H4 (cell line): ENCODE results near the gene OPN1SW. TPM values are rescaled to one million over a fixed set of nuclear protein-coding genes. Genes with fewer than 3 reads are reported as not detected.

Experiments used
- DNase-seq: peaks from one replicate; pipeline ENCODE4 v3.0.0-alpha.2; 2015; ENCODE audit warnings: low spot score
- total RNA-seq: library from RNA; depleted of rRNA; stranded (reverse); fragments of >200 nt; shearing (Covaris generic); gene quantifications from 2 replicates; pipeline ENCODE4 v1.2.3, GENCODE V29; 2014

OPN1SW gene
- total RNA-seq, 1 experiment from 2014 or later, result not detected

DNA sequence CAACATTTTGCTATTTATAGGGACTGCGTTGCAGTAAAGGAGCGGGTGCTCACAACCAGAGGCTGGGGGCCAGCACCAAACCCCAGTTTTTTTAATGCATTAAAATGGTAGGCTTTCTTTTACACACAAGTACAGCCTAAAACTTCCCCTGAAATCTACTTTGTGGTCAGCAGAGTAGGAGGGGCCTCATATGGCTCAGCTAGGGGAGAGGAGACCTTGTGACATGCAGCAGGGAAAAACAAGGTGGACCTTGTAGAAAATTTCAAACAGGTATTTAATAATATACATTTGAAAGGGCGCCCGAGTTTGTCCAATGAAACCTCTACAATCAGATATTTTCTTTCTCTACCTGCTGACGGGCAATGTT lies 17.6 kb upstream of the OPN1SW start:
- DNase-seq, result no peak

DNA sequence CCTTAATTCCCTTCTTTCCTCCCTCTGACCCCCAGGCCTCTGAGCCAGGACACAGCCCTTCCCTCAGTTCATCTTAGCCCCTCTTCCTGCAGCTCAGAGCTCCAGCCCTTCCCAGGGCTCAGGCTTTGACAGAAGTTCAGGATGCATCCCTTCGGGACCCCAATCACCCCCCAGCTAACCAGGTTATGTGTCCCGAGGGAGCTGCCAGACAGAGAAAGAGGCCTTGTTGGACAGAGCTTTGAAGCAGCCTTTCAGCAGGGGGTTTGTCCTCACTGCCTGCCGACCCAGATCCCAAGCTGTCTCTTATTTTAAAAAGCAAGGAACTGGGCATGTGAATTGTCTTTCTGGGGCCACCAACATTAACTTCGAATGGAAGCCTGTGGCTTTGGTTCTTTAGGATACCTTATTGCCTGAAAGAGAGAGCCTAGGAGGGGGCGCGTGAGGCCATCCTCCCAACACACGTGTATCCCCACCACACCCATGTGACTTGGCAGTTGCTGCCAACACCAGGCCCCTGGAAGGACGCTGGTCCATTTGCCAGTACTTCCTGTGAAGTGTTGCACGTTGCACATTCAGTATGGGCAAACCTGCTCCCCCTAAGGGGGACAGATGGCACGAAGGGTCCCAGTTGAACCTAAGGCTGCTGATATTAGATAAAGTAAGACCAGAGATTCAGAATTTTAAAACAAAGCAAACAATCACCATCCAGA lies 17.0 kb upstream of the OPN1SW start:
- DNase-seq, result no peak

DNA sequence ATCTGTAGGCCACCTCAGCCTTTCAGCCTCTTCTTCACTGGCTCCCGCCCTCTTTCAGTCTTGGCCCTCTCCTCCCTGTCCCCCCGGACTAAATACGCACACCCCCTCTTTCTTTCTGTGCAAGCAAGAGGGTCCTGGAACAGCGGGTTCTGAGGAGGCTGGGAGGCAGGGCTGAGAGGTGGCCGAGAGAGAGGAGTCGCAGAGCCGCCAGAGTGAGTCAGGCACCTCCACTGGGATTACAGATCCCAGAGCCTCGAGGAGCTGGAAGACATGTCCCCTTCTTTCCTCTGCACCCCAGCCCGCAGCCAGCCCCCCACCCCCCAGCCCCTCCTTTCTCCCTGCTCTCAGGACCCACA lies 16.4 kb upstream of the OPN1SW start:
- DNase-seq, result no peak

DNA sequence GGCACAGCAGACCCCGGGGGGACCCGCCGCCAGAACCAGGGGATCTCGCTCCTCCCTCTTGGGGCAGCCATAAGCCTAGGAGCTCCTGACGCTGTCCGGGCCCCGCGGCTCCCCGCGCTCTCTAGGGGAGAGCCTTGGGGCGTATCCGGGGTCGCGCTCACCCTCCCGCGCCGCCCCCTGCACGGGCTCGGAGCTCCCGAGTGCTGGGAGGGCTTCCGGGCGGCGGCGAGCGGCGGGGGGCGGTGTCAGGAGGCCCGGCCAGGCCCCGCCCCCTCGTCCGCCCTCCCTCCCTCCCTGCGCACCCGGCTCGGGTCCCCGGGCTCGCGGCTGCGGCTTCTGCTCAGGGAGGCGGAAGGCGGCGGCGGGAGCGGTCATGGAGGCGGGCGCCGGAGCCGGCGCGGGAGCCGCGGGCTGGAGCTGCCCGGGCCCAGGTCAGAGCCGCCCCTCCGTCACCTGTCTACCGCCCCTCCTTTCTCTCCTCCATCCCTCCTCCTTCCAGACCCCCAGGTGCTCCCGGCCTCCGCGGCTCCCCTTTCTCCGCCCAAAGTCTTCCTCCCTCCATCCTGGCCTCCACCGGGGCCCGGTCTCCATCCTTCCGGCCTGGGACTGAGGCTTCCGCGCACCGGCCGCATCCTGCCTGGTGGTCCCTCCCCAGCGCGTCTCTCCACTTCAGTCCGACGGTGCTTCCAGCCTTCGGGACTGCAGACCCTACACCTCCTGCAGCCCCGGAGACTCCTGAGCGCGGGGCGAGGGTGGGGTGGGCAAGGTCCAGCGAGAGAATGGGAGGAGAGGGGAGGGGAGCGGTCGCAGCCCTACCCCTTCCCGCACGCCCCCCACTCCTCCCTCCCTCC lies 15.8 kb upstream of the OPN1SW start, which contains the start of gene CCDC136:
Gene CCDC136, plus strand, starts transcription at position 848 of the 851 bp plus-strand sequence. CDS start 444 bp downstream, outside the sequence.
- DNase-seq, result peak; percentile 42

DNA sequence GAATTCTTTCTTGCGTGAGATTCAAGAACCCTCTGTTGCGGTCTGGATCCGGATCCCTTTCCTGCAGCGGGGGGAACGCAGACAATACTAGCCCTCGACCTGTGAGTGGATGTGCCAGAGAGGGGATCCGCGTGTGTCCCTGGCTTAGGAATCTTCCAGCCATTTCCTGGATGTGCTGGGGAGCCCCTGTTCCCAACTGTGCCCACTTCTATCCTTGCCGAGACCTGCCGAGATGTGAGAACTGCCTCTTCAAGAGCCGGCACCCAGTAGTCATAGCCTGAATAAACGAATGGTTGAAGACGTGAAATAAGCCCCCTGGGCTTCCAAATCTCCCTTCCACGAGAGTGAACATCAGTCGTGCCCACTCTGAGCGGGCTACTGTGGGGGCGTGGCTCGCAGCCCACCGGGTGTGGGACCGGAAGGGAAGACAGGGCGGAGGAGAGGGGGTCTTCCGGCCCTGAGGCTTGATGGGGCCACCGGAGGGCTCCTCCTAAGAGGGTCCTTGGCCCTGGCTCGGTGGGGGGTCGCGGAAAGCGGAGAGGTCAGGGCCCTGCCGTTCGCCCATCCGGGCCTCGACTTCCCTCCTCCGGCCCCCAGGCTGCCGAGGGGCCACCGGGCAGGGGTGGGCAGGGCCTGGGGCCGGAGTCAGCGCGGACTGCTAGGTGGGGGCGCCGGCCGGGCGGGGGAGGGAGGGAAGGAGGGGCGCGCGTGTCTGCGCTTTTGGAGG lies 14.9 kb upstream of the OPN1SW start:
- no peak for DNase-seq

DNA sequence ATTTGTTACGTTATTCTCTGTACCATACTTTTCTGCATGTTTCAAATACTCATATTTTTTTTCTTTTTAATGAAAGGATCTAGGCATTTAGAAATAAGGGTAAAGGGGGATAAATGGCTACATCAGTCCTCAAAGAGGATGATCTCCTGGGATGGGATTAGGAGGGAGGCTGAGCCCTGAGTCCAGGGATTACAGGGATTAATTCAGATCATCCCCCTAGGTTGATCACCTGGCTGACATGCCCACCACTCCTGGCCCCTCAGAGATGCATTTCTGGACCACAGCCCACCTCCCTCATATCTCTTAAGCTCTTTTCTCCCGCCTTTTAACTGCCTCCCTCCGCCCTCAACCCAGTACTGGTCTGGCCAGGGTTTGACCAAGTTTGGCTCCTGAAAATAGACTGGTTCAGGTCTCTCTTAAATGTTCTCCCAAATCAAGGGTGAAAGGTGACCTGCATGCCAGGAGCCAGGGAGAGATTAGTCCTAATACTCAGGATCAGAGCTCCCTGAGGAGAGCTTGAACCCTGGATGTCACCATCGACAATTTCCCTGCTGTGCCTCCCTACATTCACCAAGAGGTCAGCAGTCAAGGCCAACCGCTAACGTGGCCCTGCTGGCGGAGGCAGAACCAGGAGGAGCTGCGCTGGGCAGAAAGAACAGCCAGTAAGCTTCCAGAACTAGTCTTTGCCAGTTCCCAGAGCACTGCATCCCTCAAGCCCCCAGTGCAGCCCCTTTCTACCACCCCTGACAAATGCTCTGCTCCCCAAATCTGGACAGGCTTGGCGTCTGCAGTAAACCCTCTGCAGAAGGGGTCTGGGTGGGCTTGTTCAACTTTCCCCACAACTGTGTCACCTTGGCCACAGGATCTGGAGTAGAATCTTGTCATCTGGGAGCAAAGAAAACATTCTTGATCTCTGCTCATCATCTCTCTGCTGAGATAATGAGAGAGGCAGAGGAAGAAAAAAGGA lies 13.1 kb upstream of the OPN1SW start:
- no peak for DNase-seq

DNA sequence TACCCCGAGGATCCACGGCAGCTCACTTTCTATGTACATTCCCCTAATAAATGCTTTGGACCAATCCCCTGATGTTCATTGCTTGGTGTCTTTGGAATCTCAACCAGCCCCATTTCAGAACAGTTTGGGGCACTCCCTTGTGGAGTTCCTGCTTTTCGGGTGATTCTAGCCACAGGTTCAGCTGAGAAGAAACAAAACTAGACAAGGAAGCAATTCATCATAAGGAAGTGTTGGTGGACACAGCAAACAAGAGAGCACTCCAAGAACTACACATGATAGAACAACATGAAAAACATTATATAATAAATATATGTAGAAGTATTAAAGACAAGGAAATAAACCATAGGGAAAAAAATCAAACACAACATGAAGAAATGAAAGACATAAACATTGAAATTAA lies 10.1 kb upstream of the OPN1SW start:
- DNase-seq, result no peak

DNA sequence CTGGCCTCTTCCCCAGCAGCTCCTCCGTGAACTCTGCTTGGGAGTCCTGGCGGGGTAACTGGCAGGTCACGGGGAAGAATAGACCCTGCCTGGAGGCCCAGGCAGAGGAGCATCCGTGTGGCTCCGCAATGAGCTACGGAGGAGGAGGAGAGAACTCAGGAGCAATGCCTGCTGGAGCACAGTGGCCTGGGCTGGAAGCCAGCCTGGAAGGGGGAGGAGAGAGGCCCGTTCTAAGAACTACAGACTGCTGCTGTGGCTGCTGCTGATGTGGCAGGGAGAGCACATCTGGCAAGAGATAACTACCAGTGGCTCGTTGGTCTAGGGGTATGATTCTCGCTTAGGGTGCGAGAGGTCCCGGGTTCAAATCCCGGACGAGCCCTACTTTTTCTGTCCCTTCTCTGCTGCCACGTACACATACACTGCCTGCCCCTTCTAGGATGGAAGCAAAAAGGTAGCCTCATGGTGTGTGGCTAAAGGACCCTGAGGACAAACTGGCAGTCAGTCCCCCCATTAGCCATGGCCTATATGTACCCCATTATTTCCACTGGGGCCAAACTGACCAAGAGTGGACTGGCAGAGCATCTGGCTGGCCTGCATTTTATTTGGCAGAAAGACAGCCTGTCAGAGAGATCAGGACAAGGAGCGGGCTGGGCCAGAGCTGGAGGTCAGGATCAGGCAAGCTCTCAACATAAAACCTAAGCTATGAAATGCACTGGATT lies 7.7 kb upstream of the OPN1SW start:
- peak; percentile 58 for DNase-seq

DNA sequence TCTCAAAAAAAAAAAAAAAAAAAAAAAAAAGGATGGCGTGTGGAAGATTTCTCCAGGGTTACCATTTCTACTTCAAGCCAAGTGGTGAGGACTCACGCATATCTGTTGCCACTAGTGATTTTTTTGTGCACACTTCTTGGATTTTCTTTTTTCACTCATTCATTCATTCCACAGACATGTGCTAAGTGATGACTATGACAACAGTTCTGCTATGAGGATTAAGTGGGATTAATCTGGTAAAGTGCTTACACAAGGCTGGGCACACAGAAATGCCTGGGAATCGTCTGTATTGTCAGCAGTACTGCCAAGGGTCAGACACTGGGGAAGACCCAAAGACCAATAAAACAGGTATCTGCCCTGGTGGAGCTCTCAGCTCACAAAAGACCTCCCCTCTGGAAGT lies 6.3 kb upstream of the OPN1SW start:
- DNase-seq, result no peak

DNA sequence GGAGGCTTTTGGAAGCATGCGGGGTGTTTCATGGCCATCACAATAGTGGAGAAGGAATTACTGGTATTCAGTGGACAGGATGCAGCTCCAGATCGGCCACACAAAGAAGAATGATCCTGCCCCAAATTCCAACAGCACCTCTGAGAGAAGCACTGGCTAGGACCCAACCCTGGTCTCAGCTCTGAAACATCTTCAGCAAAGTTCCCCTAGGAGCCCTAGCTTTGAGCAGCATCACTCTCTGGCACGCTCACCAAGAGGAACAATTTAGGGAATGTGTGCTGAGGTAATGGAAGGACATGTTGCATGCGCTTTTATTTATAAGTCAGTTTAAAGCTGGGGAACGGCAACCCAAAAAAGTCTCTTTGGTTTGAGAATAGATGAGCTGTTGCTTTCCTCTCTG lies 5.5 kb upstream of the OPN1SW start:
- DNase-seq, result no peak

DNA sequence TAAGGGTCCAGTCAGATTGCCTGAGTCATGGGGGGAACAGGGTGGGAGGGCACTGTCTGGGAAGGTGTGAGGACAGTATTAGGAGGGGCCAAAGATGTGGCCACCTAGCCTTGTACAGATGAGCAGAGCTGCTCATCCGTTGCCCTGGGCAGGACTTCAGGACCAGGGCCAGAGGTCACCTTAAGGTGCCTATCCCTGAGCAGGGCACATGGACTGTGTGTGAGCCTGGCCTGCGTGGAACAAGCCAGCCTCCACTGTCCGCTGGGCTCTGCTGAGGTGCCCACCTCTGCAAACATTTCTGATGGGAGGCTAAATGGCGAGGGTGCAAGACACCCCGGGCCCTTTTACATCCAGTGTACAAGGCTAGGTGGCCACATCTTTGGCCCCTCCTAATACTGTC lies 3.4 kb upstream of the OPN1SW start:
- DNase-seq, result no peak

DNA sequence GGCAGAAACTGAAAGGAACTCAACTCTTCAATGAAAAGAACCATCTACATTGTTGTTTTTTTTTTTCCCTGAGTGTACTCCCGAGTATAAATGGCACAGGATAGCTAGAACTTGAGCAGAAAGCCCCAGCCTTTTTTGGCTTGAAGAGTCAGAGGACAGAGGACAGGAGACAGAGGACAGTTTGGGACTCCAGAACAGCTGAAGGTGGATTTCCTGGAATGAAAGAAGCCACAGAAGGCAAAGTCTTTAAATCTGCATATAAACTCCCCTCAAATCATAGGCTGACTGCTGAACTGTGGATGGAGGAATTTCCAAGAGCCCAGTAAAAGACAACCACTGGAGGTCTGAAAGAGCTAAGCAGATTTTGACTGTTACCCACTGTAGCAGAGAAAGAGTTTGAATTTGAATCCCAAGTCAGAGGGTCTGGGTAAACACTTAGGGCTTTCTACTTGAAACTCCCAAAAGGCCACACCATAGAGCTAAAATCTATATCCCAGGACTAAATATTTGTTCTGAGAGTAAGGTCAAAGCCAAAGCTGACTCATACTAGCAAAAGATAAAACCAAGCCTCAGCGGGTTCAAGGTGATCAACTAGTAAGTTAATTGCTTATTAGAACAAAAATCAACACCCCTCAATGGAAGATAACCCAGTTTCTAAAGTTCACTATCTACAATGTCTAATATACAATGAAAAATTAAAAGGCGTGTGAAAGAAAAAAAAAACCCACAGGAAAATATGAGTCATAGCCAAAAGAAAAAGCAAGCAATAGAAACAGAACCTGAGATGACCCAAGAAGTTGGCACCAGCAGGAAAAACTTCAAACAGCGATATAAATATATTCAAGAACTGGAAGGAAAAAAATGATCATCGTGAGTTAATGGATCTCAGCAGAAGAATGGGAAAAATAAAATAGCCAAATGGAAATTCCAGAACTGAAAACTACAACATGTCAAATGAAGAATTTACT lies 1.8 kb upstream of the OPN1SW start:
- no peak for DNase-seq

DNA sequence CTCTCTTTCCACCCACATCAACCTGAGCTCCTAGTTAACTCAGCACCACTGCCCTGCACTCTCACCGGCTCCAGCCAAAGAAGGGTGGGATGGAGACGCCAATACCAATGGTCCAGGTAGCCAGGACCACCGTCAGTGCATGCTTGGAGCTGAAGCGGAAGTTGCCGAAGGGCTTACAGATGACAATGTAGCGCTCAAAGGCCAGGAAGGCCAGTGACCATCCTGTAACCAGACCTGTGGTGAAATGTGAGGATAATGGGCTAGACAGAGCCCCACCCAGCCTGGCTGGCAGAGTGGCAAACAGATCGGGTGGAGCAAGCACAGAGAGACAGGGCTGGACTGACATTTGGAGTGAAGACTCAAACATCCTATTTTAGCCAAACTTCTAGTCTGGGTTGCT lies 673 bp downstream of the OPN1SW start:
- no peak for DNase-seq

DNA sequence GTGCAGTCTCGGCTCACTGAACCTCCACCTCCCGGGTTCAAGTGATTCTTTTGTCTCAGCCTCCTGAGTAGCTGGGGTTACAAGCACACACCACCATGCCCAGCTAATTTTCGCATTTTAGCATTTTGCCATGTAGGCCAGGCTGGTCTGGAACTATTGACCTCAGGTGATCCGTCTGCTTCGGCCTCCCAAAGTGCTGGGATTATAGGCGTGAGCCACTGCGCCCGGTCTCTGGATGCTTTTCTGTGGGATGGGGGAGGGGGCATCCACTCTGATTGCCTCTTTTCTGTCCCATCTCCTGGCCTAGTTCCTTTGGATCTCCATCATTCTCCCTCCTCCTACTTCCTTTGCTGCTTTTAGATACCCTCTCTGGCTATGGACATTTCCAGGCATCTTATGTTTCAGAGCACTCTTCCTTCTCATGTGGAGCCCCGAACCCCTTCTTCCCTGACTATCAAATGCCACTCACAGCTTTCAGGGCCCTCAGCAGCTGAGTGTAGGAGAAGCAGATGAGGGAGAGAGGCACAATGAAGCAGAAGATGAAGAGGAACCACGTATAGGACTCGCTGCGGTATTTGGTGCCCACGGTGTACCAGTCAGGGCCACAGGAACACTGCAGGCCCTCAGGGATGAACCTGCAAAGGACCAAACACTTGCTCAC lies 1.4 kb downstream of the OPN1SW start:
- DNase-seq, result no peak

DNA sequence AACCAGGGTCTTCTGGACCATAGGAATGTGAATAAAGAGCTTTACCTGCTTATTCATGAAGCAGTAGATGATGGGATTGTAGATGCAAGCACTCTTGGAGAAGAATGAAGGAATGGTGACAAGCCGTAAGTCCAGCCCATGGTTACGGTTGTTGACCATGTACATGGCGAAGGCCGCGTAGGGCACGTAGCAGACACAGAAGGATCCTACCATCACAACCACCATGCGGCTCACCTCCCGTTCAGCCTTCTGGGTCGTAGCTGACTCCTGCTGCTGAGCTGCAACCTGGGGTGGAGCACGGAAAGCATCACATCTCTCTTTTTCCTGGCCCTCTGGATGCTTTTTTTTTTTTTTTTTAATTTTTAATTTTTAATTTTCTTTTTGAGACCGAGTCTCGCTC lies 2.0 kb downstream of the OPN1SW start:
- DNase-seq, result no peak

DNA sequence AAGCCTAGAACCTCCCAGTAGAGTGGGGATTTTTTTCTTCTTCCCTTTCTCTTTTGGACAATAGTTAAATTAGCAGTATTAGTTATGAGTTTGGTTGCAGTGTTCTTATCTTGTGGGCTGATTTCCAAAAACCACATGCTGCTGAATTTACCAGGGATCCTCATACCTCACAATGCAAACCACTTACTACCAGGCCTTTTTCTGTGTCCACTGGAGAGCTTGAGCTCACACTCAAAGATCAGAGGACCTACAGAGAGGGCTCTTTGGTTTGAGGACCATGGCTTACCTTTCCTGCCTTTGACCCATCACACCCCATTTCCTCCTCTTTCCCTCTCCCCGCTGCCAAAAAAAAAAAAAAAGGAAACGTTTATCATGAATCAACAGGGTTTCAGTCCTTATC lies 5.4 kb downstream of the OPN1SW start:
- no peak for DNase-seq

DNA sequence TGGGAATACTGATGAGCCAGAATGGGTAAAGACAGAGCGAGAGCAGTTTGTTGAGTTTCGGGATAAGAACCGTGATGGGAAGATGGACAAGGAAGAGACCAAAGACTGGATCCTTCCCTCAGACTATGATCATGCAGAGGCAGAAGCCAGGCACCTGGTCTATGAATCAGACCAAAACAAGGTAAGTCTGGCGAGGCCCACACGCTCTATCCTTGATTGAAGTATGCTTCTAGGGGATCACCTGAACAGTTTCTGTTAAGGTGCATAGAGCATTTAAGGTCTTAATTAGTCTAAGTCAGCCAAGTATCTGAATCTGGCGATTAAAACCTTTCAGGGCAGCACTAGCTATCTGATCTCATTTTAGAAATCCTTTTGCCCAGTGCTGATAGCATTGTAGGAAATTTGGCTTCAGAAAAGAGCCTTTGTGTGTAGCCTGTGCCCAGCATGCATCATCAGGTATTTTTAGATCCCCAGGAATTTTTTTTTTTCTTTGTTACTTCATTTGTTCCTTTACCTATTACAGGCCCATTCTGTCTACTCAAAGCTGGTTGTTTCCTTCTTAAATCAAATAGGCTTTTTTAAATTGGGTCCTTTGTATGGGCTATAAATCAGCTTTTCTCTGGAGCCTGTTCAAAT lies 8.0 kb downstream of the OPN1SW start:
- DNase-seq, result no peak

DNA sequence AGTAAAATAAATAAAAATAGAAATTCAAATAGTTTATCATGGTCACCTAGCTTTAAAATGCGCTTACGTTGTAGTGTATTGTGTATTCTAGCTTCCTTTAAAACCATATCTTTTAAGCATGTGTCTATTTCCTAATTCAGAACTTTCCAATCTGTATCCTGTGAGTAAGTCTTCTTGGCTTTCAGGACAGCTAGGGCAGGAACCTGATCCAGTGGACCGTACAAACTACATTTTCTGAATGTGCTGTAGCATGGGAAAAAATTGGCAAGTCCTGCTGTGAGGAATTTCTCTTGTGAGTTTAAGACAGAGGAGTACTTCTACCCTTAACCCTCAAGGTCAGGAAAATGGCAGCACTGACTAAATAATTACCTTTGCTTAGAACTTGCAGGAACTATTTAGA lies 12.1 kb downstream of the OPN1SW start:
- no peak for DNase-seq

DNA sequence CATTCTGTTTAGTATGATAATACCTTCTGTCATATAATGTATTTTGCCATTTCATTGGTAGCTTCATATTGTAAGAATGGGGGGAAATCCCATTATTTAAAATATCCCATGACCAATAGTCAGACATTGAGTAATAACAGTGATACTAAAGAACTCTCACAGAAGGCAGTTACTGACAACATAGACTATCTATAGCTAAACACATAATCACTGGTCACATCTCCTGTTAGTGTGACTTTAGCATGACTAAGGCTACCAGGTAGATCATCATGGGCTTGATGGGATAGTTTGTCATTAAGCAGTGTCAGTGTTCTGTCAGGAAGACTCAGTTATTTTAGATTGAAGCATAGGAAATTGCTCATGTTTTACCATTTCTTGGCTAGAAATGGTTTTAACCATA lies 16.4 kb downstream of the OPN1SW start:
- DNase-seq, result no peak
